Right atrium auricular region (tissue), 2 donors: ENCODE results near the gene CNST. TPM values are rescaled to one million over a fixed set of nuclear protein-coding genes. Genes with fewer than 3 reads are reported as not detected.
"Not testable (repeated sequence)": the region's sequence is repeated elsewhere in the genome, so short reads cannot be mapped to it uniquely, and the experiment has no call there.

ENCODE experiments used
- DNase-seq: peaks from one replicate; pipeline ENCODE4 v3.0.0-alpha.2; 2019; ENCODE audit warnings: low spot score
- H3K27ac ChIP-seq, 2 donors: fragments of 200-600 bp; sonication (generic); 1 replicate in 1 of 2; 2 replicates in 1 of 2; pipeline ENCODE4 v1.5.1; 2016 to 2019
- H3K27me3 ChIP-seq, 2 donors: fragments of 200-600 bp; sonication (generic); one replicate each; pipeline versions ENCODE4 v1.5.1 to v1.6.0; 2017 to 2019
- H3K36me3 ChIP-seq: fragments of 200-600 bp; sonication (generic); one replicate; pipeline ENCODE4 v1.5.1; 2016
- H3K4me1 ChIP-seq, 2 donors: fragments of 200-600 bp; sonication (generic); one replicate each; pipeline versions ENCODE4 v1.5.1 to v1.6.0; 2017 to 2019
- H3K4me3 ChIP-seq, 2 donors: fragments of 200-600 bp; sonication (generic); 1 replicate in 1 of 2; 2 replicates in 1 of 2; pipeline ENCODE4 v1.5.1; 2017 to 2019; ENCODE audit warnings: mild to moderate bottlenecking in 1 of 2, moderate library complexity in 1 of 2
- H3K9me3 ChIP-seq, 2 donors: fragments of 200-600 bp; sonication (generic); one replicate each; pipeline ENCODE4 v1.5.1; 2019
- CTCF ChIP-seq, 2 donors: fragments of 200-600 bp; sonication (generic); IDR thresholded peaks; one replicate each; pipeline ENCODE4 v1.5.1; 2019; ENCODE audit warnings: antibody characterized with exemption in 2 of 2
- total RNA-seq, 2 donors: library from RNA; depleted of rRNA; stranded (reverse); fragments of >200 nt; gene quantifications; one replicate each; pipeline ENCODE4 v1.1.0, GENCODE V29; 2016

CNST gene
- total RNA-seq, 2 donors from 2014 or later = 15.6 to 19.0 TPM

- TF ChIP-seq CTCF (IDR thresholded peaks at IDR 0.05) = no peak
- peak overlapping the region; percentile 59 to 60 for H3K27ac ChIP-seq
- DNase-seq = no peak
- H3K4me1 ChIP-seq = peaks cover 0 to 36% of the 10 kb centered on the region in 2 donors
- H3K36me3 ChIP-seq = peaks cover 7% of the 10 kb centered on the region
- H3K27me3 ChIP-seq = no peaks in the 10 kb centered on the region
- H3K4me3 ChIP-seq = no peak overlapping the region
- no peaks in the 10 kb centered on the region for H3K9me3 ChIP-seq
Observed at GRCh38 chr1:246588159-246588721, 22.0 kb downstream of the CNST start.

- not testable (repeated sequence) for H3K27me3 ChIP-seq
Observed at GRCh38 chr1:246589919-246590318, 23.7 kb downstream of the CNST start.

GRCh38 chr1:246591047-246591446 lies 24.8 kb downstream of the CNST start:
- Histone ChIP-seq H3K4me3 (no peak overlapping the region), H3K27me3 (no peaks in the 10 kb centered on the region), H3K27ac (no peak overlapping the region), H3K4me1 (peaks cover 0 to 21% of the 10 kb centered on the region in 2 donors), H3K36me3 (peaks cover 7% of the 10 kb centered on the region), H3K9me3 (no peaks in the 10 kb centered on the region)
- no peak for TF ChIP-seq CTCF (IDR thresholded peaks at IDR 0.05)
- no peak for DNase-seq

More at GRCh38 chr1:246589919-246590318, 23.7 kb downstream of the CNST start:
- not testable (repeated sequence) for DNase-seq, H3K36me3 ChIP-seq, H3K4me3 ChIP-seq, H3K27ac ChIP-seq, H3K9me3 ChIP-seq
- H3K4me1 ChIP-seq = peaks cover 0 to 21% of the 10 kb centered on the region in 2 donors

- Histone ChIP-seq H3K36me3 (peaks cover 7% of the 10 kb centered on the region), H3K27ac (no peak overlapping the region), H3K4me1 (peaks cover 0 to 19% of the 10 kb centered on the region in 2 donors), H3K4me3 (no peak overlapping the region), H3K27me3 (no peaks in the 10 kb centered on the region), H3K9me3 (no peaks in the 10 kb centered on the region)
- no peak for TF ChIP-seq CTCF (IDR thresholded peaks at IDR 0.05)
- no peak for DNase-seq
Observed at GRCh38 chr1:246591504-246591903, 25.2 kb downstream of the CNST start.

- Histone ChIP-seq H3K27me3 (no peaks in the 10 kb centered on the region), H3K4me3 (no peak overlapping the region), H3K9me3 (no peaks in the 10 kb centered on the region), H3K4me1 (peaks cover 0 to 19% of the 10 kb centered on the region in 2 donors), H3K27ac (no peak overlapping the region), H3K36me3 (peaks cover 7% of the 10 kb centered on the region)
- TF ChIP-seq CTCF (IDR thresholded peaks at IDR 0.05) = no peak
- DNase-seq = no peak
Observed at GRCh38 chr1:246591958-246592357, 25.7 kb downstream of the CNST start.

GRCh38 chr1:246592695-246593094 lies 26.4 kb downstream of the CNST start:
- no peak for TF ChIP-seq CTCF (IDR thresholded peaks at IDR 0.05)
- H3K27me3 ChIP-seq = no peaks in the 10 kb centered on the region
- no peak overlapping the region for H3K27ac ChIP-seq
- peaks cover 0 to 19% of the 10 kb centered on the region in 2 donors for H3K4me1 ChIP-seq
- no peak for DNase-seq
- H3K36me3 ChIP-seq = peaks cover 7% of the 10 kb centered on the region
- no peaks in the 10 kb centered on the region for H3K9me3 ChIP-seq
- H3K4me3 ChIP-seq = no peak overlapping the region
